Measurements from ENCODE around the gene SDF4.
A peak's percentile ranks its signal among the peaks of the same experiment; 100 is the strongest.

SDF4 gene

GRCh38 chr1:1182491-1183220 is 49.1 kb downstream of the SDF4 start:
- CTCF ChIA-PET, result no interaction called here
- POLR2A ChIA-PET, result no interaction called here
- TF ChIP-seq ZSCAN5A (tag by site-specific recombination; IDR thresholded peaks at IDR 0.05) (no peak), OSR2 (tag by site-specific recombination; IDR thresholded peaks at IDR 0.05) (no peak), BCL11B (tag by site-specific recombination; IDR thresholded peaks at IDR 0.05; ENCODE audit: low read depth) (0 out of 2 replicates have a peak, but pooled peaks have one; percentile 18), EGR2 (tag by site-specific recombination; IDR thresholded peaks at IDR 0.05; ENCODE audit: low read depth) (0 out of 2 replicates have a peak, but pooled peaks have one; percentile 2), ZNF266 (tag by site-specific recombination; IDR thresholded peaks at IDR 0.05; ENCODE audit: low read depth) (no peak), ZNF600 (tag by site-specific recombination; IDR thresholded peaks at IDR 0.05) (0 out of 2 replicates have a peak, but pooled peaks have one; percentile 24), ZNF211 (tag by site-specific recombination; IDR thresholded peaks at IDR 0.05; ENCODE audit: low read depth) (no peak), REPIN1 (tag by site-specific recombination; IDR thresholded peaks at IDR 0.05; ENCODE audit: low read depth) (no peak), ZNF16 (tag by site-specific recombination; IDR thresholded peaks at IDR 0.05; ENCODE audit: low read depth) (no peak)

GRCh38 chr1:1181938-1182410 is 49.8 kb downstream of the SDF4 start:
- POLR2A ChIA-PET, result no interaction called here
- Histone ChIP-seq H3K27ac (ENCODE audit: extremely low read depth, low read depth, low read length) (no peak overlapping the region), H3K4me3 (ENCODE audit: low read depth, low read length) (no peak overlapping the region), H3K36me3 (ENCODE audit: control insufficient read depth in 2 of 2, insufficient read depth in 1 of 2, low read length in 2 of 2) (no peaks in the 10 kb centered on the region), H3K4me1 (ENCODE audit: control insufficient read depth, insufficient read depth, low read length) (no peaks in the 10 kb centered on the region), H3K9me3 (ENCODE audit: control insufficient read depth, insufficient read depth, low read depth, low read length) (no peaks in the 10 kb centered on the region)
- CTCF ChIA-PET, result no interaction called here
- TF ChIP-seq EGR2 (tag by site-specific recombination; IDR thresholded peaks at IDR 0.05; ENCODE audit: low read depth), result peak; percentile 53; the same call in 1 of the 2 replicates
- peak; percentile 53 for TF ChIP-seq ZFHX2 (tag by site-specific recombination; conservative IDR thresholded peaks at IDR 0.05)
- no peak for TF ChIP-seq ZNF704 (tag by site-specific recombination; IDR thresholded peaks at IDR 0.05)

More at GRCh38 chr1:1182491-1183220, 49.1 kb downstream of the SDF4 start:
- Histone ChIP-seq H3K9me3 (ENCODE audit: control insufficient read depth, insufficient read depth, low read depth, low read length) (no peaks in the 10 kb centered on the region), H3K27ac (ENCODE audit: extremely low read depth, low read depth, low read length) (no peak overlapping the region), H3K4me1 (ENCODE audit: control insufficient read depth, insufficient read depth, low read length) (no peaks in the 10 kb centered on the region), H3K36me3 (ENCODE audit: control insufficient read depth in 2 of 2, insufficient read depth in 1 of 2, low read length in 2 of 2) (no peaks in the 10 kb centered on the region), H3K4me3 (ENCODE audit: low read depth, low read length) (no peak overlapping the region)

GRCh38 chr1:1181129-1181937 is 50.5 kb downstream of the SDF4 start:
- ChIA-PET POLR2A (no interaction called here), CTCF (no interaction called here)
- Histone ChIP-seq H3K27ac (ENCODE audit: extremely low read depth, low read depth, low read length) (no peak overlapping the region), H3K4me1 (ENCODE audit: control insufficient read depth, insufficient read depth, low read length) (no peaks in the 10 kb centered on the region), H3K4me3 (ENCODE audit: low read depth, low read length) (no peak overlapping the region), H3K36me3 (ENCODE audit: control insufficient read depth in 2 of 2, insufficient read depth in 1 of 2, low read length in 2 of 2) (no peaks in the 10 kb centered on the region), H3K9me3 (ENCODE audit: control insufficient read depth, insufficient read depth, low read depth, low read length) (no peaks in the 10 kb centered on the region)
- TF ChIP-seq GLIS2 (tag by site-specific recombination; IDR thresholded peaks at IDR 0.05) (0 out of 2 replicates have a peak, but pooled peaks have one; percentile 13), ZNF654 (tag by site-specific recombination; IDR thresholded peaks at IDR 0.05; ENCODE audit: low read depth) (no peak), EGR2 (tag by site-specific recombination; IDR thresholded peaks at IDR 0.05; ENCODE audit: low read depth) (peak; percentile 55), ZFHX2 (tag by site-specific recombination; conservative IDR thresholded peaks at IDR 0.05) (peak; percentile 58), ZSCAN5A (tag by site-specific recombination; IDR thresholded peaks at IDR 0.05) (no peak), HIC1 (tag by site-specific recombination; IDR thresholded peaks at IDR 0.05) (peak; percentile 27; the same call in 1 of the 2 replicates)
